Neural cell (in vitro differentiated cells): ENCODE measurements around the gene ADAT3. TPM values are rescaled to one million over a fixed set of nuclear protein-coding genes. Genes with fewer than 3 reads are reported as not detected.

Experiments
- H2AFZ ChIP-seq: fragments of 200-600, 300-800 bp; sonication (generic), shearing (Covaris generic); 2 replicates; pipeline ENCODE4 v1.6.0; 2014; ENCODE audit warnings: low read depth, mild to moderate bottlenecking, antibody characterized with exemption, low read length, moderate library complexity
- H3F3A ChIP-seq: fragments of 200-600 bp; shearing (Covaris generic); 2 replicates; pipeline ENCODE4 v1.6.1; 2016; ENCODE audit warnings: mild to moderate bottlenecking, moderate library complexity, mixed read lengths, antibody characterized with exemption, low read length; ENCODE audit not compliant: insufficient read depth, poor library complexity, severe bottlenecking
- H3K27ac ChIP-seq: fragments of 200-600, 300-800 bp; sonication (generic), shearing (Covaris generic); 2 replicates; pipeline ENCODE4 v1.5.1; 2014; ENCODE audit warnings: mild to moderate bottlenecking, low read length, moderate library complexity
- H3K27me3 ChIP-seq: fragments of 300-800, 200-600 bp; sonication (generic), shearing (Covaris generic); 2 replicates; pipeline ENCODE4 v1.6.0; 2014; ENCODE audit warnings: mild to moderate bottlenecking, low read depth, low read length, moderate library complexity; ENCODE audit not compliant: insufficient read depth
- H3K36me3 ChIP-seq: fragments of 300-800, 200-600 bp; sonication (generic), shearing (Covaris generic); 2 replicates; pipeline ENCODE4 v1.5.1; 2014; ENCODE audit warnings: mild to moderate bottlenecking, antibody characterized with exemption, low read length, moderate library complexity; ENCODE audit not compliant: insufficient read depth
- H3K4me2 ChIP-seq: fragments of 300-800, 200-600 bp; sonication (generic), shearing (Covaris generic); 2 replicates; pipeline ENCODE4 v1.6.0; 2014; ENCODE audit warnings: mild to moderate bottlenecking, low read length
- H3K4me3 ChIP-seq: fragments of 300-800, 200-600 bp; sonication (generic), shearing (Covaris generic); 2 replicates; pipeline ENCODE4 v1.5.1; 2014; ENCODE audit warnings: mild to moderate bottlenecking, low read length, moderate library complexity
- H3K79me2 ChIP-seq: fragments of 200-600 bp; shearing (Covaris generic); replicated peaks from 2 replicates; pipeline ENCODE4 v1.6.0; 2014; ENCODE audit warnings: mild to moderate bottlenecking, low read length, moderate library complexity; ENCODE audit not compliant: insufficient read depth
- H3K9ac ChIP-seq: fragments of 300-800, 200-600 bp; sonication (generic), shearing (Covaris generic); 2 replicates; pipeline ENCODE4 v1.6.1; 2016; ENCODE audit warnings: mild to moderate bottlenecking, low read length, mixed read lengths
- H3K9me2 ChIP-seq: fragments of 200-600 bp; shearing (Covaris generic); 2 replicates; pipeline ENCODE4 v1.6.1; 2016; ENCODE audit warnings: mild to moderate bottlenecking, low read length, mixed read lengths; ENCODE audit not compliant: insufficient read depth
- H3K9me3 ChIP-seq: fragments of 200-600, 300-800 bp; sonication (generic), shearing (Covaris generic); 2 replicates; pipeline ENCODE4 v1.6.1; 2016; ENCODE audit warnings: mild to moderate bottlenecking, mixed run types, low read length, moderate library complexity, mixed read lengths
- H4K20me1 ChIP-seq: fragments of 200-600 bp; shearing (Covaris generic); 2 replicates; pipeline ENCODE4 v1.6.1; 2016; ENCODE audit warnings: mild to moderate bottlenecking, mixed run types; ENCODE audit not compliant: insufficient read depth
- CTCF ChIP-seq: fragments of 450-650 bp; IDR thresholded peaks from 2 replicates; pipeline ENCODE4 v1.5.1; 2014; ENCODE audit warnings: antibody characterized with exemption, mild to moderate bottlenecking, moderate library complexity; ENCODE audit not compliant: poor library complexity, severe bottlenecking
- EP300 ChIP-seq: fragments of 450-650 bp; conservative IDR thresholded peaks from 2 replicates; pipeline ENCODE4 v1.6.1; 2014; ENCODE audit warnings: antibody characterized with exemption, mild to moderate bottlenecking, moderate library complexity; ENCODE audit not compliant: poor library complexity, severe bottlenecking
- EZH2 ChIP-seq: fragments of 200-600, 300-800 bp; shearing (Covaris generic), sonication (generic); IDR thresholded peaks from 2 replicates; pipeline ENCODE4 v1.6.1; 2014; ENCODE audit warnings: antibody characterized with exemption, low read length, borderline replicate concordance, mild to moderate bottlenecking; ENCODE audit not compliant: insufficient read depth, poor library complexity, severe bottlenecking
- MXI1 ChIP-seq: fragments of 450-650 bp; conservative IDR thresholded peaks from 2 replicates; pipeline ENCODE4 v1.6.1; 2014; ENCODE audit warnings: antibody characterized with exemption, mild to moderate bottlenecking; ENCODE audit not compliant: poor library complexity, severe bottlenecking
- POLR2AphosphoS5 ChIP-seq: IDR thresholded peaks from 2 replicates; pipeline ENCODE4 v1.6.1; 2012
- RAD21 ChIP-seq: fragments of 450-650 bp; conservative IDR thresholded peaks from 2 replicates; pipeline ENCODE4 v1.6.1; 2014; ENCODE audit warnings: antibody characterized with exemption, mild to moderate bottlenecking, moderate library complexity
- REST ChIP-seq: IDR thresholded peaks from 2 replicates; pipeline ENCODE4 v1.6.1; 2012; ENCODE audit warnings: borderline replicate concordance
- SMC3 ChIP-seq: fragments of 450-650 bp; conservative IDR thresholded peaks from 2 replicates; pipeline ENCODE4 v1.6.1; 2014; ENCODE audit warnings: antibody characterized with exemption, mild to moderate bottlenecking, moderate library complexity; ENCODE audit not compliant: poor library complexity
- TAF1 ChIP-seq: IDR thresholded peaks from 2 replicates; pipeline ENCODE4 v1.6.1; 2012; ENCODE audit warnings: low read depth
- polyA plus RNA-seq: library from polyadenylated mRNA; depleted of rRNA; stranded (reverse); fragments of >200 nt; gene quantifications from 2 replicates; pipeline ENCODE4 v1.2.3, GENCODE V29; 2014

The ADAT3 gene
- polyA plus RNA-seq, 1 donor from 2014 or later, result 1.6 TPM

- Histone ChIP-seq H2AFZ (no peak overlapping the region), H3K36me3 (no peaks in the 10 kb centered on the region), H3K79me2 (peaks cover 48% of the 10 kb centered on the region), H4K20me1 (no peaks in the 10 kb centered on the region), H3K27ac (peak overlapping the region; percentile 78), H3K9me3 (no peaks in the 10 kb centered on the region), H3K4me3 (peak overlapping the region; percentile 90), H3K27me3 (no peaks in the 10 kb centered on the region), H3K4me2 (peak overlapping the region; percentile 88), H3K9me2 (no peaks in the 10 kb centered on the region), H3F3A (peaks cover 5% of the 10 kb centered on the region), H3K9ac (peak overlapping the region; percentile 88)
- TF ChIP-seq POLR2AphosphoS5, result peak; percentile 34
- TF ChIP-seq SMC3, result no peak
These were observed 37.8 kb downstream of the ADAT3 start for GRCh38 chr19:1942934-1943555.

GRCh38 chr19:1943661-1944087 lies 38.5 kb downstream of the ADAT3 start:
- H3K9ac ChIP-seq, result peak overlapping the region; percentile 88
- no peak for TF ChIP-seq RAD21
- no peak for TF ChIP-seq REST
- no peak for TF ChIP-seq MXI1
- TF ChIP-seq EZH2, result no peak
- peak overlapping the region; percentile 90 for H3K4me3 ChIP-seq
- H4K20me1 ChIP-seq, result no peaks in the 10 kb centered on the region
- no peaks in the 10 kb centered on the region for H3K9me2 ChIP-seq
- H2AFZ ChIP-seq, result no peak overlapping the region
- no peaks in the 10 kb centered on the region for H3K9me3 ChIP-seq
- peaks cover 48% of the 10 kb centered on the region for H3K79me2 ChIP-seq
- no peak overlapping the region for H3K27ac ChIP-seq
- no peaks in the 10 kb centered on the region for H3K36me3 ChIP-seq
- H3K27me3 ChIP-seq, result no peaks in the 10 kb centered on the region
- H3K4me2 ChIP-seq, result no peak overlapping the region
- peaks cover 5% of the 10 kb centered on the region for H3F3A ChIP-seq

GRCh38 chr19:1944088-1944915 lies 39.1 kb downstream of the ADAT3 start:
- Histone ChIP-seq H3K4me2 (no peak overlapping the region), H3K4me3 (peak overlapping the region; percentile 90), H3K27me3 (no peaks in the 10 kb centered on the region), H3K9me2 (no peaks in the 10 kb centered on the region), H4K20me1 (no peaks in the 10 kb centered on the region), H3K9ac (no peak overlapping the region), H3K9me3 (no peaks in the 10 kb centered on the region), H2AFZ (no peak overlapping the region), H3K79me2 (peaks cover 53% of the 10 kb centered on the region), H3K36me3 (no peaks in the 10 kb centered on the region), H3K27ac (no peak overlapping the region), H3F3A (peaks cover 5% of the 10 kb centered on the region)
- TF ChIP-seq RAD21 (no peak), EP300 (no peak), POLR2AphosphoS5 (no peak), TAF1 (no peak), SMC3 (no peak), CTCF (no peak), REST (no peak), EZH2 (no peak), MXI1 (no peak)
